GM20000 (cell line): ENCODE data around the gene B3GNT5.

Experiments
- DNase-seq: peaks from one replicate; pipeline ENCODE4 v3.0.0; 2012; ENCODE audit warnings: low spot score
- TF ChIP-seq, protein P1 (sequence below): IDR thresholded peaks from 2 replicates; pipeline ENCODE4 v1.5.1; 2012; ENCODE audit warnings: mild to moderate bottlenecking, control low read depth; ENCODE audit errors: extremely low read depth, missing control alignments

The B3GNT5 gene

DNA sequence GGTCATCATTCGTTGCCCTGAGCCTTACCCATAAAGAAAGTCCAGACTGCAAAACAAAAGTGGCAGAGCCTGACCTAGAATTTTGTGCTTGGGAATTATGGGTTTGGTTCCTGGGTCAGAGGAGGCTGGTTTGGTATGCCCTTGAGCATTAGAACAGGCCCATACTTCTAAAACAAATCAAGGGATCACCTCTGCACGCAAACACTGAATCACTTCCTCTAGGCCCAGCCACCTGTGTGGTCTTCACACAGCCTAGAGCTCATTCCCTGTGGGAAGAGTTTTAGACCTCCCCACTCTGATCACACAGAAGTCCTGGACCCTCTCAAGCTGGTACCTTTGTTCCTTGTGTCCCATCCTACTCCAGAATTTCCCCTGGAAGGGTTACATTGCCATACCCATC, 59.4 kb downstream of the B3GNT5 start:
- DNase-seq, result no peak

DNA sequence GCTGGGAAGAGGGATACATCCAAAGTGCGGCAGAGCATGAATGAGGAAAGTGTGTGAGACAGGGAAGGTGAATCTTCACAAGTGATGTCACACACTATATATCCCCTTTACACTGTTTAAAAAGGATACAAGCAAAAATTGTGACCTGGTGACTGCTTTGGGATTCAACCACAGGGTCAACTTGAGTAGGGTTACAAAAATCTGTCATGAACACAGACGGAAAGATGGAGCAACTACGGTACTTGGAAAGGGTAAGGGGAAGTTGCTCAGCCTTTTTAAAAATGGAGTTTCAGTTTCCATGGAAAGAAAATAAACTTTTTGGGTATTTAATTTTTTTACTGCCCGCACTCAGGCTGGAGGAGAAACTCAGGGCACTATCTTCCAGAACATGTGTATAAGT, 60.3 kb downstream of the B3GNT5 start:
- DNase-seq, result no peak

More for the DNA sequence above, 59.4 kb downstream of the B3GNT5 start:
- TF ChIP-seq, protein P1, sequence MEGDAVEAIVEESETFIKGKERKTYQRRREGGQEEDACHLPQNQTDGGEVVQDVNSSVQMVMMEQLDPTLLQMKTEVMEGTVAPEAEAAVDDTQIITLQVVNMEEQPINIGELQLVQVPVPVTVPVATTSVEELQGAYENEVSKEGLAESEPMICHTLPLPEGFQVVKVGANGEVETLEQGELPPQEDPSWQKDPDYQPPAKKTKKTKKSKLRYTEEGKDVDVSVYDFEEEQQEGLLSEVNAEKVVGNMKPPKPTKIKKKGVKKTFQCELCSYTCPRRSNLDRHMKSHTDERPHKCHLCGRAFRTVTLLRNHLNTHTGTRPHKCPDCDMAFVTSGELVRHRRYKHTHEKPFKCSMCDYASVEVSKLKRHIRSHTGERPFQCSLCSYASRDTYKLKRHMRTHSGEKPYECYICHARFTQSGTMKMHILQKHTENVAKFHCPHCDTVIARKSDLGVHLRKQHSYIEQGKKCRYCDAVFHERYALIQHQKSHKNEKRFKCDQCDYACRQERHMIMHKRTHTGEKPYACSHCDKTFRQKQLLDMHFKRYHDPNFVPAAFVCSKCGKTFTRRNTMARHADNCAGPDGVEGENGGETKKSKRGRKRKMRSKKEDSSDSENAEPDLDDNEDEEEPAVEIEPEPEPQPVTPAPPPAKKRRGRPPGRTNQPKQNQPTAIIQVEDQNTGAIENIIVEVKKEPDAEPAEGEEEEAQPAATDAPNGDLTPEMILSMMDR, result no peak

DNA sequence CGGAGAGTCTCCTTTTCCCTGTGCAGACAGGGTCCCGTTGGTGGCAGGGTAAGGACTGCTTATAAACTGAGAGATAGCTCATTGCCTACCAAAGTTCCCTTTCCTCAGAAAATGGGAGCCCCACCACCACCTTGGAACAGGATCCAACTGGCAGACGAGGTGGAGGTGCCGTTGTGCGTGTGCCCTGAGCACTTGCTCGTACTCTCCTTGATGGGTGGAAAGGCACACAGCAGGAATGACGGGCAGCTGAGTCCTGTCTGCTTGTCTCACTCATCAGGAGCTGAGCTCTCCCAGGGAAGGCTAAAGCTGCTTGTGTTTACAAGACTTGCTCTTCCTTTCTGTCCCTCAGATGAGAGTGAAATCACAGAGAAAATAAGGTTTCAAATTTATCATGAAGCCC, 60.7 kb downstream of the B3GNT5 start:
- TF ChIP-seq, protein P1, result no peak

More for the DNA sequence above, 60.3 kb downstream of the B3GNT5 start:
- TF ChIP-seq, protein P1, result no peak

DNA sequence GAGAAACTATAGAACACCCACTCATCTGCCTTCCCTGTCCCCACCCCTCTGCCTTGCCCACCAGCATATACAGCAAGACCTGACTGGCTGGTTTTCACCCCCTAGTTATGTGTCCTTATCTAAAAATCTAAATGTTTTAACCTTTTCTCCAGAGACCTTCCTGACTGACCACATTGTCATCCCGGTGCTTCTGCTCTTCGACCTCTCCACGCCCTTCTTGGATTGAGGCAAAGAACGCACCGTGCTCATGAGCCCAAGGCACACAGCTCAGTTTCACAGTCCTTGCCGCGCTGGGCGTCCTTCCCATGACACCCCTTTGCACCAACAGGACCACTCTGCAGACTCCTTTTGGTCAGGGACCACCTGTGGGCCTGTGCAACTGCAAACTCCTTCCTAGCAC, 62.7 kb downstream of the B3GNT5 start:
- TF ChIP-seq, protein P1, result no peak
- no peak for DNase-seq

More for the DNA sequence above, 60.7 kb downstream of the B3GNT5 start:
- no peak for DNase-seq

DNA sequence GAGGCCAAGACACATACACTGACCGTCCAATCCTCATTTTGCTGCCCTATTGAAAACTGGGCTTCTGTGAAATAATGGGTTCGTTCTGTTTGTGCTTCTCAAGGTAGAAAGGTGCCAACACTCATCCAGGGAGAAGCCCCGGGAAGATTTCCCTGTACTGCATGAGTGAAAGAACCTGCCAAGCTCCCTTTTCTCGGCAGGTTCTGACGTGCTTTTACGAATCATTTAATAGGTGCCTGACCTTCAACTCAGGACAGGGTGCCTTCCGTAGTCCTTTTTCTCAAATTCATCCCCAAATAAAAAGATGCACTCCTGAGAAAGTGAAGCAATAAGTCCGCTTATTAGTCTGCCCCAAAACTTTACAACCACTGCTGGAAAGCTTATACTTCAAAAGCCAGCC, 64.2 kb downstream of the B3GNT5 start:
- no peak for DNase-seq
- TF ChIP-seq, protein P1, result no peak

DNA sequence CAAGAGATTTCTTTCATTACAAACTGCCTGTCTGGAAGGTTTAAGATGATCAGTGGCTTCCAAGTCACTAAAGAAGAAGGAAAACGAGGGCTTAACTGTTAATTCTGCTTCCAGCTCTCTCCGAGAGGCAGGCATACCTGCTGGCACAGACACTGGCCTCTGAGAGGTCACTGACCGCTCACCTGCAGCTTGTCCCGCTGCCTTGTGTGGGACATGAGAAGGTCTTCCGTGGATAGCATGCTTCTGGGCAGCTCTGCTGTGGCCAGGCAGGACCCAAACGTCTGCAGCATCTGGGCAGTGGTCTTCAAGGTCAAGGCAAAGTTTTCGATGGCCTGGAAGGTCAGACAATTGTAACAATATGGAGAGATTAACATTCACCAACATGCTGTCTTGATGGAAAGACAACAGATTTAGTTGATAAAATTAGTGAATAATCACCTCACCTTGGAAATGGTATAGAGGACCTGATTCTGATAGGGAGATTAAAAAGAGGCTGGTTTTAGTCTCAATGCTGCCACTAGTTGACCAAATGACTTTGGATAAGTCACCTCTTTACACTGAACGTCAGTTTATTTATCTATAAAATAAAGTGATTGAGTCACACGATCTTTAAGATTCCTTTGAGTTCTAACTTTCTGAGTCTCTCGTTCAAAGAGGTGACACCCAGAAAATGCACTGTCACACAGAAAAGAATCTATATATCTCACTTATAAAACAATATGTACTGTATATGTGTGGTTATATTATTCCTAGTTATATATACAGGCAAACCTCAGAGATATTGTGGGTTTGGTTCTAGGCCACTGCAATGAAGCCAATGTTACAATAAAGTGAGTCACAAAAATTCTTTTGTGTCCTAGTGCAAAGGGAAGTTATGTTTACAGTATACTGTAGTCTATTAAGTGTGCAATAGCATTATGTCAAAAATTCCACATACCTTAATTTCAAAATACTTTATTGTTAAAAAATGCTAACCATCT, 65.1 kb downstream of the B3GNT5 start:
- DNase-seq, result no peak
- TF ChIP-seq, protein P1, result no peak

DNA sequence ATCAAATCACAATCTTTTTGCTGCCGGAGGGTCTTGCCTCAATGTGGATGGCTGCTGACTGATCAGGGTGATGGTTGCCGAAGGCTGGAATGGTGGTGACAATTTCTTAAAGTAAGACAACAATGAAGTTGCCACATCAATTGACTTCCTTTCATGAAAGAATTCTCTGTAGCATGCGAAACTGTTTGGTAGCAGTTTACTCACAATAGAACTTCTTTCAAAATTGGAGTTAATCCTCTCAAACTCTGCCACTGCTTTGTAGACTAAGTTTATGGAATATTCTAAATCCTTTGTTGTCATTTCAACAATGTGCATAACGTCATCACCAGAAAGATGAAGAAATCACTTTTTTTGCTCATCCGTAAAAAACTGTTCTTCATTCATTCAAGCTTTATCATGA, 65.8 kb downstream of the B3GNT5 start:
- TF ChIP-seq, protein P1, result no peak

More for the DNA sequence above, 65.8 kb downstream of the B3GNT5 start:
- DNase-seq, result no peak
